K562 (cell line): ENCODE measurements around the gene PMFBP1. TPM values are rescaled to one million over a fixed set of nuclear protein-coding genes. Genes with fewer than 3 reads are reported as not detected.

Experiments
- ATAC-seq: fragments of 200-7000 bp; cut with Tn5 transposase; 3 replicates; pipeline ENCODE4 v1.9.1; 2020; ENCODE audit warnings: moderate library complexity
- BruUV-seq: library from RNA; stranded (reverse); fragments of 400-500 nt; replicated peaks from 2 replicates; lab custom pipeline; 2021; lab: Mats Ljungman, UMichigan
- CTCF ChIA-PET: fragments of 300-600 bp; formaldehyde crosslinking; extraction: SDS; loops from one replicate; lab custom pipeline; 2021; ENCODE audit warnings: low intra/inter-chr PET ratio; lab: Yijun Ruan, JAX
- POLR2A ChIA-PET: fragments of 300-600, 350-650 bp; sonication (Branson Sonifier 250); formaldehyde crosslinking; extraction: SDS; loops from one replicate; lab custom pipeline; 2021; ENCODE audit warnings: antibody characterized with exemption, inconsistent platforms; lab: Yijun Ruan, JAX
- DNase-seq, 4 experiments: peaks; one replicate each; pipeline versions ENCODE4 v3.0.0 to v3.0.0-alpha.2; 2011 to 2018; ENCODE audit warnings: low spot score in 3 of 4, mixed read lengths in 3 of 4; ENCODE audit errors: extremely low read depth in 1 of 4
- FAIRE-seq: peaks from 2 replicates; lab custom pipeline; 2011; peaks lifted over from hg19 to GRCh38; lab: Jason Lieb, UNC
- H2AFZ ChIP-seq: 2 replicates; pipeline ENCODE4 v1.6.0; 2011; ENCODE audit warnings: low read depth, low read length, control low read depth, inconsistent platforms
- H3K27ac ChIP-seq: fragments of 200-600 bp; 3 replicates; pipeline ENCODE4 v1.8.0; 2011; ENCODE audit warnings: low read depth, mild to moderate bottlenecking, control low read depth, inconsistent platforms, low read length, moderate library complexity, mixed read lengths; ENCODE audit errors: extremely low read depth
- H3K27me3 ChIP-seq, 2 experiments: fragments of 300-600 bp in 1 of 2; 2 replicates in 1 of 2; 3 replicates in 1 of 2; pipeline versions ENCODE4 v1.6.0 to v1.8.0; 2011; ENCODE audit warnings: inconsistent platforms in 2 of 2, low read length in 2 of 2, mild to moderate bottlenecking in 1 of 2, mixed read lengths in 1 of 2, moderate library complexity in 1 of 2; ENCODE audit not compliant: control insufficient read depth in 2 of 2, insufficient read depth in 2 of 2
- H3K36me3 ChIP-seq: fragments of 300-600 bp; 3 replicates; pipeline ENCODE4 v1.8.0; 2011; ENCODE audit warnings: mild to moderate bottlenecking, low read length, inconsistent platforms; ENCODE audit not compliant: control insufficient read depth, insufficient read depth
- H3K4me1 ChIP-seq, 2 experiments: fragments of 200-600 bp in 1 of 2; replicated peaks in 1 of 2; 2 replicates in 1 of 2; 3 replicates in 1 of 2; pipeline versions ENCODE4 v1.5.1 to v1.8.0; 2011; ENCODE audit warnings: inconsistent platforms in 2 of 2, low read length in 2 of 2, mild to moderate bottlenecking in 1 of 2, mixed read lengths in 1 of 2, moderate library complexity in 1 of 2; ENCODE audit not compliant: control insufficient read depth in 2 of 2, insufficient read depth in 2 of 2
- H3K4me2 ChIP-seq: 2 replicates; pipeline ENCODE4 v1.6.1; 2011; ENCODE audit warnings: low read length, control low read depth, inconsistent platforms, mixed read lengths; ENCODE audit not compliant: insufficient read depth
- H3K4me3 ChIP-seq: fragments of 200-600 bp; sonication (generic), shearing (Covaris generic); 2 replicates; pipeline ENCODE4 v1.5.1; 2016; ENCODE audit warnings: control low read depth, inconsistent platforms
- H3K79me2 ChIP-seq: fragments of 200-600 bp; 3 replicates; pipeline ENCODE4 v1.8.0; 2011; ENCODE audit warnings: low read length, inconsistent platforms; ENCODE audit not compliant: control insufficient read depth, insufficient read depth
- H3K9ac ChIP-seq, 2 experiments: 2 replicates each; pipeline versions ENCODE4 v1.6.0 to v1.6.1; 2011; ENCODE audit warnings: low read depth in 2 of 2, low read length in 2 of 2, control low read depth in 1 of 2, inconsistent platforms in 1 of 2, mild to moderate bottlenecking in 1 of 2, mixed read lengths in 1 of 2; ENCODE audit not compliant: insufficient read depth in 1 of 2
- H3K9me1 ChIP-seq: one replicate; pipeline ENCODE4 v1.6.0; 2011; ENCODE audit warnings: inconsistent platforms, mild to moderate bottlenecking, low read length, moderate library complexity; ENCODE audit not compliant: control insufficient read depth, insufficient read depth
- H3K9me3 ChIP-seq: replicated peaks from 2 replicates; pipeline ENCODE4 v1.5.1; 2011; ENCODE audit warnings: low read depth, low read length, inconsistent platforms; ENCODE audit not compliant: control insufficient read depth, insufficient read depth
- H4K20me1 ChIP-seq: replicated peaks from 2 replicates; pipeline ENCODE4 v1.6.1; 2011; ENCODE audit warnings: low read length, inconsistent platforms, mixed read lengths; ENCODE audit not compliant: control insufficient read depth, insufficient read depth
- MCM5 ChIP-seq: fragments of 450-650 bp; IDR thresholded peaks from 2 replicates; pipeline ENCODE4 v1.6.1; 2016; ENCODE audit warnings: low read depth
- MEF2A ChIP-seq: IDR thresholded peaks from 2 replicates; pipeline ENCODE4 v1.6.1; 2011; ENCODE audit warnings: low read depth, mild to moderate bottlenecking, low read length, moderate library complexity; ENCODE audit not compliant: control insufficient read depth
- PHB2 ChIP-seq: fragments of 450-650 bp; IDR thresholded peaks from 2 replicates; pipeline ENCODE4 v1.6.1; 2017; ENCODE audit warnings: low read depth
- PHTF2 ChIP-seq: fragments of 250-450 bp; sonication (Bioruptor Pico); IDR thresholded peaks from 2 replicates; pipeline ENCODE4 v1.5.0; 2021; ENCODE audit warnings: mild to moderate bottlenecking
- SAFB2 ChIP-seq: fragments of 200-400 bp; formaldehyde crosslinking; IDR thresholded peaks from 2 replicates; pipeline ENCODE4 v1.6.1; 2018; ENCODE audit warnings: borderline replicate concordance, low read length, low read depth, moderate library complexity; ENCODE audit not compliant: severe bottlenecking
- TFAM ChIP-seq: fragments of 250-450 bp; sonication (Bioruptor Pico); conservative IDR thresholded peaks from 2 replicates; pipeline ENCODE4 v1.5.0; 2021; ENCODE audit warnings: mild to moderate bottlenecking, moderate library complexity
- ZNF184 ChIP-seq: sonication (generic); formaldehyde crosslinking; IDR thresholded peaks from 2 replicates; pipeline ENCODE4 v1.5.0; 2020; ENCODE audit warnings: missing genetic modification reagents
- ZNF431 ChIP-seq: sonication (generic); formaldehyde crosslinking; IDR thresholded peaks from 2 replicates; pipeline ENCODE4 v1.8.0; 2022; ENCODE audit warnings: mild to moderate bottlenecking, missing genetic modification reagents
- ZNF695 ChIP-seq: fragments of 450-650 bp; formaldehyde crosslinking; IDR thresholded peaks from 2 replicates; pipeline ENCODE4 v1.4.0; 2020; ENCODE audit warnings: mild to moderate bottlenecking, moderate library complexity
- WGBS: fragments of 100-300 bp; shearing (Covaris generic); methylation state at CpG from one replicate; pipeline ENCODE4 v1.1.6; 2016; ENCODE audit warnings: low coverage, mixed read lengths; ENCODE audit not compliant: insufficient coverage; ENCODE audit errors: missing lambda C conversion rate; 5-methylcytosine and 5-hydroxymethylcytosine counted together
- in situ Hi-C: fragments of 300-500 bp; cut with MboI; formaldehyde crosslinking; loops from 4 replicates; pipeline ENCODE4 v1.15.0; 2018; ENCODE audit warnings: inconsistent platforms, mixed read lengths
- intact Hi-C: fragments of 100-400 bp; cut with micrococcal nuclease; formaldehyde crosslinking; loops from 2 replicates; pipeline ENCODE4 v1.14.2; 2022
- polyA plus RNA-seq, 8 experiments: library from polyadenylated mRNA; depleted of rRNA in 4 of 8; stranded (reverse) in 5 of 8; unstranded in 3 of 8; fragments of >200 nt; fragmentation: Nextera tagmentation in 2 of 8; fragmentation: Illumina TruSeq in 1 of 8; extraction: Ambion mirVana in 2 of 8; extraction: Trizol in 1 of 8; gene quantifications; 2 replicates each; pipeline versions ENCODE4 v1.2.1 to v1.2.3, GENCODE V29; 2011 to 2014; ENCODE audit warnings: inconsistent platforms in 1 of 8, missing spikeins in 1 of 8
- total RNA-seq, 7 experiments: library from RNA; depleted of rRNA in 6 of 7; stranded (reverse); fragments of >200 nt in 6 of 7; fragmentation: Illumina TruSeq in 2 of 7; extraction: Trizol in 2 of 7; gene quantifications; 2 replicates each; pipeline versions ENCODE4 v1.2.1 to v1.2.3, GENCODE V29; 2011 to 2021; ENCODE audit warnings: low replicate concordance in 1 of 7
- TF ChIP-seq, protein P1 (sequence below): sonication (generic); formaldehyde crosslinking; IDR thresholded peaks from 2 replicates; pipeline ENCODE4 v1.8.0; 2023; ENCODE audit warnings: mild to moderate bottlenecking, missing genetic modification reagents
- TF ChIP-seq, protein P2 (sequence below): fragments of 450-650 bp; formaldehyde crosslinking; IDR thresholded peaks from 2 replicates; pipeline ENCODE4 v1.4.0; 2020; ENCODE audit warnings: mild to moderate bottlenecking, mixed read lengths
- TF ChIP-seq, protein P3 (sequence below): fragments of 450-650 bp; IDR thresholded peaks from 2 replicates; pipeline ENCODE4 v1.6.1; 2017; ENCODE audit warnings: antibody characterized with exemption, mild to moderate bottlenecking

PMFBP1 gene
- total and polyA plus RNA-seq, 9 of the 15 experiments (the other 6 are each of a cell fraction or from before 2014, with no cell fraction given): 0.13 to 0.91 (median 0.47) TPM

DNA sequence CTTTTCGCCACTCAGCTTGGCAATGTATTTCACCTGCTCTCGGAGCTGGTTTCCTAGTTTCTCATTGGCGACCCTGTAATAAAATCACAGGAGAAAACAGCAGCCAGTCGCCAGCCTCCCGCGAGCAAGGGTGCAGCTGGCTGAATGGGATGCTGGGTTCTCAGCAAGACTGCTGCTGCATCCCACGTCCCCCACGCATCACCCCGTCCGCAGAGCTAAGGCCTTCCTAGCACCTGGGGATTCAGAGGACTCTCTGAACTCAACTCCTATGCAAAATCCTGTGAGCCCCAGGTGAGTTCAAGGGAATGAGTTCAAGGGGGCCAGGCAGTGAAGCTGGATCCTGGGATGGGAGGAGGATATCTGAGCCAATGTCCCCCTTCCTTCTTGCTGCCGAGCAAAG, 49.0 kb downstream of the PMFBP1 start:
- Histone ChIP-seq H3K9ac (no peak overlapping the region), H3K79me2 (no peaks in the 10 kb centered on the region), H3K27ac (no peak overlapping the region), H3K9me1 (no peaks in the 10 kb centered on the region), H3K9me3 (no peaks in the 10 kb centered on the region), H3K4me1 (peaks cover 0 to 8% of the 10 kb centered on the region in 2 experiments; a peak in 1 of 5 replicates), H4K20me1 (no peaks in the 10 kb centered on the region; the same call in 1 of the 2 replicates), H3K36me3 (no peaks in the 10 kb centered on the region), H3K4me3 (no peak overlapping the region), H2AFZ (no peak overlapping the region), H3K4me2 (no peak overlapping the region), H3K27me3 (peaks cover 3 to 17% of the 10 kb centered on the region in 2 experiments; a peak in 4 of 5 replicates)
- in situ Hi-C loops: no loop called here
- DNase-seq (no peak), ATAC-seq (no peak), FAIRE-seq (no peak)
- BruUV-seq: no TSS peak
- CTCF ChIA-PET: interaction anchor here (0.5 kb wide), 1 partner anchor 1072 kb away, joined by 5 read pairs; no protein-coding TSS in a partner anchor
- intact Hi-C loops: no loop called here
- TF ChIP-seq MEF2A (no peak), ZNF184 (CRISPR knock-in tag) (no peak), TFAM (CRISPR knock-in tag) (no peak), SAFB2 (no peak), PHTF2 (CRISPR knock-in tag) (no peak), PHB2 (no peak), ZNF431 (no peak), ZNF695 (CRISPR knock-in tag) (no peak), MCM5 (no peak)
- TF ChIP-seq, protein P1, sequence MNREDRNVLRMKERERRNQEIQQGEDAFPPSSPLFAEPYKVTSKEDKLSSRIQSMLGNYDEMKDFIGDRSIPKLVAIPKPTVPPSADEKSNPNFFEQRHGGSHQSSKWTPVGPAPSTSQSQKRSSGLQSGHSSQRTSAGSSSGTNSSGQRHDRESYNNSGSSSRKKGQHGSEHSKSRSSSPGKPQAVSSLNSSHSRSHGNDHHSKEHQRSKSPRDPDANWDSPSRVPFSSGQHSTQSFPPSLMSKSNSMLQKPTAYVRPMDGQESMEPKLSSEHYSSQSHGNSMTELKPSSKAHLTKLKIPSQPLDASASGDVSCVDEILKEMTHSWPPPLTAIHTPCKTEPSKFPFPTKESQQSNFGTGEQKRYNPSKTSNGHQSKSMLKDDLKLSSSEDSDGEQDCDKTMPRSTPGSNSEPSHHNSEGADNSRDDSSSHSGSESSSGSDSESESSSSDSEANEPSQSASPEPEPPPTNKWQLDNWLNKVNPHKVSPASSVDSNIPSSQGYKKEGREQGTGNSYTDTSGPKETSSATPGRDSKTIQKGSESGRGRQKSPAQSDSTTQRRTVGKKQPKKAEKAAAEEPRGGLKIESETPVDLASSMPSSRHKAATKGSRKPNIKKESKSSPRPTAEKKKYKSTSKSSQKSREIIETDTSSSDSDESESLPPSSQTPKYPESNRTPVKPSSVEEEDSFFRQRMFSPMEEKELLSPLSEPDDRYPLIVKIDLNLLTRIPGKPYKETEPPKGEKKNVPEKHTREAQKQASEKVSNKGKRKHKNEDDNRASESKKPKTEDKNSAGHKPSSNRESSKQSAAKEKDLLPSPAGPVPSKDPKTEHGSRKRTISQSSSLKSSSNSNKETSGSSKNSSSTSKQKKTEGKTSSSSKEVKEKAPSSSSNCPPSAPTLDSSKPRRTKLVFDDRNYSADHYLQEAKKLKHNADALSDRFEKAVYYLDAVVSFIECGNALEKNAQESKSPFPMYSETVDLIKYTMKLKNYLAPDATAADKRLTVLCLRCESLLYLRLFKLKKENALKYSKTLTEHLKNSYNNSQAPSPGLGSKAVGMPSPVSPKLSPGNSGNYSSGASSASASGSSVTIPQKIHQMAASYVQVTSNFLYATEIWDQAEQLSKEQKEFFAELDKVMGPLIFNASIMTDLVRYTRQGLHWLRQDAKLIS (CRISPR knock-in tag): no peak
- TF ChIP-seq, protein P2, sequence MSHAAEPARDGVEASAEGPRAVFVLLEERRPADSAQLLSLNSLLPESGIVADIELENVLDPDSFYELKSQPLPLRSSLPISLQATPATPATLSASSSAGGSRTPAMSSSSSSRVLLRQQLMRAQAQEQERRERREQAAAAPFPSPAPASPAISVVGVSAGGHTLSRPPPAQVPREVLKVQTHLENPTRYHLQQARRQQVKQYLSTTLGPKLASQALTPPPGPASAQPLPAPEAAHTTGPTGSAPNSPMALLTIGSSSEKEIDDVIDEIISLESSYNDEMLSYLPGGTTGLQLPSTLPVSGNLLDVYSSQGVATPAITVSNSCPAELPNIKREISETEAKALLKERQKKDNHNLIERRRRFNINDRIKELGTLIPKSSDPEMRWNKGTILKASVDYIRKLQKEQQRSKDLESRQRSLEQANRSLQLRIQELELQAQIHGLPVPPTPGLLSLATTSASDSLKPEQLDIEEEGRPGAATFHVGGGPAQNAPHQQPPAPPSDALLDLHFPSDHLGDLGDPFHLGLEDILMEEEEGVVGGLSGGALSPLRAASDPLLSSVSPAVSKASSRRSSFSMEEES (CRISPR knock-in tag): no peak
- TF ChIP-seq, protein P3, sequence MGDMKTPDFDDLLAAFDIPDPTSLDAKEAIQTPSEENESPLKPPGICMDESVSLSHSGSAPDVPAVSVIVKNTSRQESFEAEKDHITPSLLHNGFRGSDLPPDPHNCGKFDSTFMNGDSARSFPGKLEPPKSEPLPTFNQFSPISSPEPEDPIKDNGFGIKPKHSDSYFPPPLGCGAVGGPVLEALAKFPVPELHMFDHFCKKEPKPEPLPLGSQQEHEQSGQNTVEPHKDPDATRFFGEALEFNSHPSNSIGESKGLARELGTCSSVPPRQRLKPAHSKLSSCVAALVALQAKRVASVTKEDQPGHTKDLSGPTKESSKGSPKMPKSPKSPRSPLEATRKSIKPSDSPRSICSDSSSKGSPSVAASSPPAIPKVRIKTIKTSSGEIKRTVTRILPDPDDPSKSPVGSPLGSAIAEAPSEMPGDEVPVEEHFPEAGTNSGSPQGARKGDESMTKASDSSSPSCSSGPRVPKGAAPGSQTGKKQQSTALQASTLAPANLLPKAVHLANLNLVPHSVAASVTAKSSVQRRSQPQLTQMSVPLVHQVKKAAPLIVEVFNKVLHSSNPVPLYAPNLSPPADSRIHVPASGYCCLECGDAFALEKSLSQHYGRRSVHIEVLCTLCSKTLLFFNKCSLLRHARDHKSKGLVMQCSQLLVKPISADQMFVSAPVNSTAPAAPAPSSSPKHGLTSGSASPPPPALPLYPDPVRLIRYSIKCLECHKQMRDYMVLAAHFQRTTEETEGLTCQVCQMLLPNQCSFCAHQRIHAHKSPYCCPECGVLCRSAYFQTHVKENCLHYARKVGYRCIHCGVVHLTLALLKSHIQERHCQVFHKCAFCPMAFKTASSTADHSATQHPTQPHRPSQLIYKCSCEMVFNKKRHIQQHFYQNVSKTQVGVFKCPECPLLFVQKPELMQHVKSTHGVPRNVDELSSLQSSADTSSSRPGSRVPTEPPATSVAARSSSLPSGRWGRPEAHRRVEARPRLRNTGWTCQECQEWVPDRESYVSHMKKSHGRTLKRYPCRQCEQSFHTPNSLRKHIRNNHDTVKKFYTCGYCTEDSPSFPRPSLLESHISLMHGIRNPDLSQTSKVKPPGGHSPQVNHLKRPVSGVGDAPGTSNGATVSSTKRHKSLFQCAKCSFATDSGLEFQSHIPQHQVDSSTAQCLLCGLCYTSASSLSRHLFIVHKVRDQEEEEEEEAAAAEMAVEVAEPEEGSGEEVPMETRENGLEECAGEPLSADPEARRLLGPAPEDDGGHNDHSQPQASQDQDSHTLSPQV: no peak
- WGBS: 19% methylated on average over 10 of the region's 11 CpGs
- POLR2A ChIA-PET: interaction anchor here (0.8 kb wide), 1 partner anchor 12 kb away, joined by 3 read pairs; no protein-coding TSS in a partner anchor
